PC-3 (cell line): ENCODE results near the gene RBBP5. TPM values are rescaled to one million over a fixed set of nuclear protein-coding genes. Genes with fewer than 3 reads are reported as not detected.

Source experiments
- ATAC-seq: fragments of 200-7000 bp; cut with Tn5 transposase; 2 replicates; pipeline ENCODE4 v1.9.1; 2020; ENCODE audit warnings: mild to moderate bottlenecking, moderate library complexity
- BruUV-seq: library from RNA; stranded (reverse); fragments of 400-500 nt; replicated peaks from 2 replicates; lab custom pipeline; 2021; lab: Mats Ljungman, UMichigan
- CTCF ChIA-PET: fragments of 300-600 bp; sonication (Branson Sonifier 250); formaldehyde crosslinking; loops from one replicate; lab custom pipeline; 2022; ENCODE audit warnings: antibody characterized with exemption; lab: Charles Lee
- POLR2A ChIA-PET: fragments of 300-600 bp; sonication (Branson Sonifier 250); formaldehyde crosslinking; loops from one replicate; lab custom pipeline; 2022; ENCODE audit warnings: antibody characterized with exemption; ENCODE audit not compliant: unreplicated experiment; lab: Charles Lee
- DNase-seq: peaks from one replicate; pipeline ENCODE4 v3.0.0-alpha.2; 2015
- H2AFZ ChIP-seq: fragments of 300-600 bp; sonication (generic); 2 replicates; pipeline ENCODE4 v1.6.0; 2016; ENCODE audit warnings: antibody characterized with exemption, low read length
- H3F3A ChIP-seq: fragments of 300-600 bp; sonication (generic); one replicate; pipeline ENCODE4 v1.6.0; 2017; ENCODE audit warnings: antibody characterized with exemption, low read length, control low read depth, mild to moderate bottlenecking; ENCODE audit not compliant: unreplicated experiment
- H3K27ac ChIP-seq: fragments of 300-600 bp; sonication (generic); 2 replicates; pipeline ENCODE4 v1.5.1; 2016; ENCODE audit warnings: mild to moderate bottlenecking, low read length
- H3K27me3 ChIP-seq: fragments of 300-600 bp; sonication (generic); 2 replicates; pipeline ENCODE4 v1.6.1; 2016; ENCODE audit warnings: low read length, mixed read lengths
- H3K36me3 ChIP-seq: fragments of 300-600 bp; sonication (generic); 2 replicates; pipeline ENCODE4 v1.6.1; 2016; ENCODE audit warnings: low read depth, mixed run types, low read length, mixed read lengths
- H3K4me1 ChIP-seq: fragments of 300-600 bp; sonication (generic); 2 replicates; pipeline ENCODE4 v1.5.1; 2016; ENCODE audit warnings: low read length; ENCODE audit not compliant: insufficient read depth
- H3K4me2 ChIP-seq: fragments of 300-600 bp; sonication (generic); 2 replicates; pipeline ENCODE4 v1.6.0; 2016; ENCODE audit warnings: low read length
- H3K4me3 ChIP-seq: fragments of 300-600 bp; sonication (generic); 2 replicates; pipeline ENCODE4 v1.5.1; 2016; ENCODE audit warnings: mild to moderate bottlenecking, low read length, mixed read lengths
- H3K79me2 ChIP-seq: fragments of 300-600 bp; sonication (generic); 2 replicates; pipeline ENCODE4 v1.6.1; 2017; ENCODE audit warnings: low read length, mixed read lengths
- H3K9ac ChIP-seq: fragments of 300-600 bp; sonication (generic); 2 replicates; pipeline ENCODE4 v1.6.0; 2016; ENCODE audit warnings: mild to moderate bottlenecking, low read length
- H3K9me2 ChIP-seq: fragments of 300-600 bp; sonication (generic); replicated peaks from 2 replicates; pipeline ENCODE4 v1.6.1; 2016; ENCODE audit warnings: mixed run types, low read length, mixed read lengths
- H3K9me3 ChIP-seq: fragments of 300-600 bp; sonication (generic); 2 replicates; pipeline ENCODE4 v1.6.1; 2016; ENCODE audit warnings: low read length, mixed read lengths
- H4K20me1 ChIP-seq: fragments of 300-600 bp; sonication (generic); 2 replicates; pipeline ENCODE4 v1.6.1; 2016; ENCODE audit warnings: low read length, mixed read lengths
- CTCF ChIP-seq: fragments of 300-600 bp; sonication (generic); conservative IDR thresholded peaks from 2 replicates; pipeline ENCODE4 v1.5.1; 2017; ENCODE audit warnings: antibody characterized with exemption, low read depth, mild to moderate bottlenecking, low read length
- EZH2 ChIP-seq: fragments of 300-600 bp; sonication (generic); IDR thresholded peaks from one replicate; pipeline ENCODE4 v1.6.1; 2017; ENCODE audit warnings: antibody characterized with exemption, mild to moderate bottlenecking, low read length; ENCODE audit not compliant: unreplicated experiment
- EZH2phosphoT487 ChIP-seq: fragments of 300-600 bp; sonication (generic); IDR thresholded peaks from 2 replicates; pipeline ENCODE4 v1.6.1; 2018; ENCODE audit warnings: mild to moderate bottlenecking, antibody characterized with exemption, low read length, borderline replicate concordance
- intact Hi-C: fragments of 100-400 bp; cut with micrococcal nuclease; formaldehyde crosslinking; loops from 2 replicates; pipeline ENCODE4 v1.9.0; 2023
- total RNA-seq: library from RNA; depleted of rRNA; stranded (reverse); fragments of >200 nt; gene quantifications from 2 replicates; pipeline ENCODE4 v1.2.3, GENCODE V29; 2014

Gene RBBP5
- total RNA-seq, 1 experiment from 2014 or later, result 41.7 TPM

- BruUV-seq, result no TSS peak
- no peak overlapping the region for H3K4me3 ChIP-seq
- no peaks in the 10 kb centered on the region for H3K27me3 ChIP-seq
- no peaks in the 10 kb centered on the region for H4K20me1 ChIP-seq
- no peak overlapping the region for H3K4me2 ChIP-seq
- intact Hi-C loops, result no loop called here
- H3F3A ChIP-seq, result no peaks in the 10 kb centered on the region
- no peak for DNase-seq
- H3K9me2 ChIP-seq, result no peaks in the 10 kb centered on the region
- H2AFZ ChIP-seq, result no peak overlapping the region
- no peak overlapping the region for H3K9ac ChIP-seq
- ChIA-PET POLR2A (no interaction called here), CTCF (interaction anchor here (0.6 kb wide), 1 partner anchor 650 kb away, joined by 6 read pairs; no protein-coding TSS in a partner anchor)
- H3K4me1 ChIP-seq, result no peaks in the 10 kb centered on the region
- no peak for ATAC-seq
- H3K79me2 ChIP-seq, result no peaks in the 10 kb centered on the region
- no peak overlapping the region for H3K27ac ChIP-seq
- peaks cover 83% of the 10 kb centered on the region for H3K36me3 ChIP-seq
- no peak for TF ChIP-seq EZH2phosphoT487
- TF ChIP-seq EZH2, result no peak
- TF ChIP-seq CTCF, result no peak
- no peaks in the 10 kb centered on the region for H3K9me3 ChIP-seq
These were observed 23.5 kb downstream of the RBBP5 start for GRCh38 chr1:205098242-205098641.

- H3K36me3 ChIP-seq, result peaks cover 78% of the 10 kb centered on the region
- H3K27me3 ChIP-seq, result no peaks in the 10 kb centered on the region
- no peak overlapping the region for H3K27ac ChIP-seq
- DNase-seq, result no peak
- no peak for TF ChIP-seq EZH2
- no TSS peak for BruUV-seq
- no peaks in the 10 kb centered on the region for H4K20me1 ChIP-seq
- ChIA-PET POLR2A (interaction anchor here (0.7 kb wide), 1 partner anchor 537 kb away, joined by 3 read pairs; no protein-coding TSS in a partner anchor), CTCF (interaction anchor here (1.0 kb wide), 1 partner anchor 34 kb away, joined by 3 read pairs; no protein-coding TSS in a partner anchor)
- intact Hi-C loops, result no loop called here
- H3K9ac ChIP-seq, result no peak overlapping the region
- H3K4me3 ChIP-seq, result no peak overlapping the region
- H3K9me2 ChIP-seq, result no peaks in the 10 kb centered on the region
- no peaks in the 10 kb centered on the region for H3K4me1 ChIP-seq
- H3K79me2 ChIP-seq, result no peaks in the 10 kb centered on the region
- H3F3A ChIP-seq, result no peaks in the 10 kb centered on the region
- ATAC-seq, result no peak
- no peaks in the 10 kb centered on the region for H3K9me3 ChIP-seq
- no peak overlapping the region for H3K4me2 ChIP-seq
- no peak overlapping the region for H2AFZ ChIP-seq
These were observed 26.4 kb downstream of the RBBP5 start for GRCh38 chr1:205095422-205095821.

DNA sequence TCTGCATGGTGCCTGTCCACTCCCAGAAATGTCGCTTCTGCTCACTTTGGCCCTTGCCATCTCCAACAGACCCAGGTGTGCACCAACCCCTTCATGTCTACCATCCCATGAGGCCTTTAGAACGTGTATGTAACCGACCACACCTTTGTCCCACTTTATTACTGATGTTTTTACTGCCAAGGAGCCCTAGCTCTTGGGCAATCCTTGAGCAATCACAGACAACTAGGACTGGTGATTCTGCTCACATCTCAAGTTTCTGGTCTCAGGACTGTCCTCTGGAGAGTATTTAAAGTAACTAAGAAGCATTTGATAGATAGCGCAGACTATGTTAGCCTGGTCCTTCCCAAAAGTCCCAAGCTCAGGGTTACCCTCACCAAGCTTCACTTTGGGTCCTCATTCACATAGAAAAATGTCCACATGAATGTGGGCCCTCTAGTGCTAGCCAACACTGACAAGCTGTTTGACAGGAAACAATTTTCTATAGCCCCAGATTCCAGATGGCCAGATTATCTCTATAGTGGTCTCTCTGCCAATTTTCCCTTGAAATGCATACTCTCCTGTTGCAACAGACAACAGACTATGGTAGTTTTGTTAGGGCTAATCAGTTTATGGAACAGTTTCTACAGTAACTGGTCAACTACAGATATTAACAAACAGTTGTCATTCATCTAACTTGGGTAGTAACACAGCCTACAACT, 30.6 kb downstream of the RBBP5 start:
- Histone ChIP-seq H3K4me2 (no peak overlapping the region), H3K27ac (no peak overlapping the region), H4K20me1 (no peaks in the 10 kb centered on the region), H3K9ac (no peak overlapping the region), H3K4me3 (no peak overlapping the region), H3F3A (no peaks in the 10 kb centered on the region), H2AFZ (no peak overlapping the region), H3K9me3 (no peaks in the 10 kb centered on the region), H3K27me3 (no peaks in the 10 kb centered on the region), H3K9me2 (no peaks in the 10 kb centered on the region), H3K4me1 (no peaks in the 10 kb centered on the region), H3K79me2 (no peaks in the 10 kb centered on the region), H3K36me3 (peaks cover 68% of the 10 kb centered on the region)
- no peak; the same call in 1 of the 2 replicates for ATAC-seq
- no TSS peak for BruUV-seq
- intact Hi-C loops, result no loop called here
- CTCF ChIA-PET, result interaction anchor here (1.8 kb wide), 1 partner anchor 30 kb away, joined by 4 read pairs; no protein-coding TSS in a partner anchor
- POLR2A ChIA-PET, result no interaction called here
- no peak for DNase-seq
- TF ChIP-seq EZH2phosphoT487, result no peak
- TF ChIP-seq EZH2, result no peak
- TF ChIP-seq CTCF, result no peak
